ENCODE results near the gene SORCS2. TPM values are rescaled to one million over a fixed set of nuclear protein-coding genes. Genes with fewer than 3 reads are reported as not detected.

Gene SORCS2
- total RNA-seq, 1 experiment from 2014 or later: 0.15 TPM

DNA sequence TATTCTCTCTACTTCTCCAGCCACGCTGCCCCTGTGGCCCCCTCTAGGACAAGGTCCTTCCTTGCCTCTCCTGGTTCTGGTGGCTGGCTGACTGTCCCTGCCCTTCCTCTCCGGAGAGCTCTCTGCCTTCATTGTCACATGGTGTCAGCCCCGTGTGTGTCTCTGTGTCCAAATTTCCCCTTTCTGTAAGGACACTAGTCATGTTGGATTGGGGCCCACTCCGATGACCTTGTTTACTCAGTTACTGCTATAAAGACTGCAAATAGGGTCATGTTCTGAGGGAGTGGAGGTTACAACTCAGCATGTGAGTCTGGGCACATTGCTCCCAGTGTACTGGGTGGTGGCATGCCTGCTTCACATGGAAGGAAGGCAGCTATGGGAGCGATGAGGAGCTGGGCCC is 371.9 kb downstream of the SORCS2 start:
- H3K36me3 ChIP-seq (ENCODE audit: control insufficient read depth, insufficient read depth, low read length): no peaks in the 10 kb centered on the region
- ChIA-PET POLR2A (no interaction called here), CTCF (no interaction called here)
- H3K4me1 ChIP-seq (ENCODE audit: control insufficient read depth, insufficient read depth, low read length): no peaks in the 10 kb centered on the region
- intact Hi-C loops (cut with micrococcal nuclease; ENCODE audit: unreplicated experiment) (no loop called here), in situ Hi-C loops (cut with HindIII; ENCODE audit: low pct_unique_long_range_greater_than_20kb, low sequenced_read_pairs) (no loop called here)
- BruUV-seq (replicated peaks): no TSS peak
- DNase-seq (ENCODE audit: low read depth, low spot score) (no peak), ATAC-seq (no peak)
- H3K27me3 ChIP-seq (ENCODE audit: control insufficient read depth, insufficient read depth, low read length): no peaks in the 10 kb centered on the region
- no peak overlapping the region for H3K4me3 ChIP-seq (ENCODE audit: low read depth in 2 of 2, low read length in 2 of 2)
- H3K27ac ChIP-seq (ENCODE audit: low read length): no peak overlapping the region
- H3K9me3 ChIP-seq (ENCODE audit: control insufficient read depth, insufficient read depth, low read depth, low read length): no peaks in the 10 kb centered on the region
- TF ChIP-seq, protein P1, sequence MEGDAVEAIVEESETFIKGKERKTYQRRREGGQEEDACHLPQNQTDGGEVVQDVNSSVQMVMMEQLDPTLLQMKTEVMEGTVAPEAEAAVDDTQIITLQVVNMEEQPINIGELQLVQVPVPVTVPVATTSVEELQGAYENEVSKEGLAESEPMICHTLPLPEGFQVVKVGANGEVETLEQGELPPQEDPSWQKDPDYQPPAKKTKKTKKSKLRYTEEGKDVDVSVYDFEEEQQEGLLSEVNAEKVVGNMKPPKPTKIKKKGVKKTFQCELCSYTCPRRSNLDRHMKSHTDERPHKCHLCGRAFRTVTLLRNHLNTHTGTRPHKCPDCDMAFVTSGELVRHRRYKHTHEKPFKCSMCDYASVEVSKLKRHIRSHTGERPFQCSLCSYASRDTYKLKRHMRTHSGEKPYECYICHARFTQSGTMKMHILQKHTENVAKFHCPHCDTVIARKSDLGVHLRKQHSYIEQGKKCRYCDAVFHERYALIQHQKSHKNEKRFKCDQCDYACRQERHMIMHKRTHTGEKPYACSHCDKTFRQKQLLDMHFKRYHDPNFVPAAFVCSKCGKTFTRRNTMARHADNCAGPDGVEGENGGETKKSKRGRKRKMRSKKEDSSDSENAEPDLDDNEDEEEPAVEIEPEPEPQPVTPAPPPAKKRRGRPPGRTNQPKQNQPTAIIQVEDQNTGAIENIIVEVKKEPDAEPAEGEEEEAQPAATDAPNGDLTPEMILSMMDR (IDR thresholded peaks at IDR 0.05): no peak

DNA sequence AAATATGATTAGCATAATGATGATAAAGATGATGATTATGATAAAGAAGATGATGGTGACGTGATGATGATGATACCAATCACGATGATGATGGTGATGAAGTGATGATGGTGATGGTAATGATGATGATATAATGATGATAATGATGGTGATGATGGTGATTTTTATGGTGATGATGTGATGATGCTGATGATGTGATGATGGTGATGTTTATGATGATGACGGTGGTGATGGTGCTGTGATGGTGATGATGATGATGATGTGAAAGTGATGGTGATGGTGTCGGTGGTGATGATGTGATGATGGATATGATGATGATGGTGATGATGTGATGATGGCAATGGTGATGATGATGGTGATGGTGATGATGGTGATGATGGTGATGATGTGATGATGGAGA is 373.1 kb downstream of the SORCS2 start:
- CTCF ChIA-PET: no interaction called here
- H3K4me3 ChIP-seq (ENCODE audit: low read depth in 2 of 2, low read length in 2 of 2): no peak overlapping the region
- POLR2A ChIA-PET: no interaction called here
- no peaks in the 10 kb centered on the region for H3K9me3 ChIP-seq (ENCODE audit: control insufficient read depth, insufficient read depth, low read depth, low read length)
- ATAC-seq (no peak), DNase-seq (ENCODE audit: low read depth, low spot score) (no peak)
- no peaks in the 10 kb centered on the region for H3K4me1 ChIP-seq (ENCODE audit: control insufficient read depth, insufficient read depth, low read length)
- BruUV-seq (replicated peaks): no TSS peak
- no peaks in the 10 kb centered on the region for H3K36me3 ChIP-seq (ENCODE audit: control insufficient read depth, insufficient read depth, low read length)
- no peak overlapping the region for H3K27ac ChIP-seq (ENCODE audit: low read length)
- H3K27me3 ChIP-seq (ENCODE audit: control insufficient read depth, insufficient read depth, low read length): no peaks in the 10 kb centered on the region
- intact Hi-C loops (cut with micrococcal nuclease; ENCODE audit: unreplicated experiment) (no loop called here), in situ Hi-C loops (cut with HindIII; ENCODE audit: low pct_unique_long_range_greater_than_20kb, low sequenced_read_pairs) (no loop called here)
- TF ChIP-seq TCF7L2 (IDR thresholded peaks at IDR 0.05; ENCODE audit: low read depth, low read length) (no peak), POLR2AphosphoS5 (IDR thresholded peaks at IDR 0.05; ENCODE audit: low read depth, low read length) (no peak), SIN3A (IDR thresholded peaks at IDR 0.05; ENCODE audit: borderline replicate concordance, insufficient read depth, low read depth, low read length) (no peak)
- TF ChIP-seq, protein P1 (IDR thresholded peaks at IDR 0.05): no peak
- TF ChIP-seq, protein P2, sequence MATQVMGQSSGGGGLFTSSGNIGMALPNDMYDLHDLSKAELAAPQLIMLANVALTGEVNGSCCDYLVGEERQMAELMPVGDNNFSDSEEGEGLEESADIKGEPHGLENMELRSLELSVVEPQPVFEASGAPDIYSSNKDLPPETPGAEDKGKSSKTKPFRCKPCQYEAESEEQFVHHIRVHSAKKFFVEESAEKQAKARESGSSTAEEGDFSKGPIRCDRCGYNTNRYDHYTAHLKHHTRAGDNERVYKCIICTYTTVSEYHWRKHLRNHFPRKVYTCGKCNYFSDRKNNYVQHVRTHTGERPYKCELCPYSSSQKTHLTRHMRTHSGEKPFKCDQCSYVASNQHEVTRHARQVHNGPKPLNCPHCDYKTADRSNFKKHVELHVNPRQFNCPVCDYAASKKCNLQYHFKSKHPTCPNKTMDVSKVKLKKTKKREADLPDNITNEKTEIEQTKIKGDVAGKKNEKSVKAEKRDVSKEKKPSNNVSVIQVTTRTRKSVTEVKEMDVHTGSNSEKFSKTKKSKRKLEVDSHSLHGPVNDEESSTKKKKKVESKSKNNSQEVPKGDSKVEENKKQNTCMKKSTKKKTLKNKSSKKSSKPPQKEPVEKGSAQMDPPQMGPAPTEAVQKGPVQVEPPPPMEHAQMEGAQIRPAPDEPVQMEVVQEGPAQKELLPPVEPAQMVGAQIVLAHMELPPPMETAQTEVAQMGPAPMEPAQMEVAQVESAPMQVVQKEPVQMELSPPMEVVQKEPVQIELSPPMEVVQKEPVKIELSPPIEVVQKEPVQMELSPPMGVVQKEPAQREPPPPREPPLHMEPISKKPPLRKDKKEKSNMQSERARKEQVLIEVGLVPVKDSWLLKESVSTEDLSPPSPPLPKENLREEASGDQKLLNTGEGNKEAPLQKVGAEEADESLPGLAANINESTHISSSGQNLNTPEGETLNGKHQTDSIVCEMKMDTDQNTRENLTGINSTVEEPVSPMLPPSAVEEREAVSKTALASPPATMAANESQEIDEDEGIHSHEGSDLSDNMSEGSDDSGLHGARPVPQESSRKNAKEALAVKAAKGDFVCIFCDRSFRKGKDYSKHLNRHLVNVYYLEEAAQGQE (IDR thresholded peaks at IDR 0.05; ENCODE audit: insufficient read depth in 1 of 2, low read depth in 2 of 2, low read length in 1 of 2): no peak

Measured in Panc1 (cell line).